HFFc6 (cell line): Measurements from ENCODE around the gene SSPN. TPM values are rescaled to one million over a fixed set of nuclear protein-coding genes. Genes with fewer than 3 reads are reported as not detected.

Experiments used
- DNase-seq: peaks from one replicate; pipeline ENCODE4 v3.0.0-alpha.2; 2018
- H3K27ac Mint-ChIP-seq: 2 replicates; pipeline ENCODE4 v1.8.0; 2020; ENCODE audit warnings: mild to moderate bottlenecking, mixed read lengths
- H3K27me3 Mint-ChIP-seq: 2 replicates; pipeline ENCODE4 v1.8.0; 2021; ENCODE audit warnings: mild to moderate bottlenecking, moderate library complexity, mixed read lengths; ENCODE audit not compliant: insufficient read depth
- H3K36me3 Mint-ChIP-seq: 2 replicates; pipeline ENCODE4 v1.8.0; 2021; ENCODE audit warnings: low read depth, mixed read lengths
- H3K4me1 Mint-ChIP-seq: 2 replicates; pipeline ENCODE4 v1.8.0; 2020; ENCODE audit warnings: low read depth, mixed read lengths
- H3K4me3 Mint-ChIP-seq: 2 replicates; pipeline ENCODE4 v1.8.0; 2020; ENCODE audit warnings: mild to moderate bottlenecking, moderate library complexity, mixed read lengths
- H3K9me3 Mint-ChIP-seq: 2 replicates; pipeline ENCODE4 v1.8.0; 2020; ENCODE audit warnings: mild to moderate bottlenecking, mixed read lengths
- CTCF ChIP-seq: fragments of 200-600 bp; sonication (generic); IDR thresholded peaks from 2 replicates; pipeline ENCODE4 v1.5.0; 2021; ENCODE audit warnings: antibody characterized with exemption, mild to moderate bottlenecking
- total RNA-seq, 6 experiments: library from RNA; stranded (reverse); fragmentation: NEBNext Ultra II Directional; extraction: Animal tissue kit (Norgen Biotek cat#: 25700); gene quantifications; 2 replicates in 1 of 6; 3 replicates in 5 of 6; pipeline ENCODE4 v1.2.3, GENCODE V29; 2021

SSPN gene
- total RNA-seq, 6 experiments from 2014 or later = 10.6 to 17.5 (median 15.4) TPM

- no peak for TF ChIP-seq CTCF
- H3K4me3 Mint-ChIP-seq = no peak overlapping the region
- H3K36me3 Mint-ChIP-seq = no peaks in the 10 kb centered on the region
- H3K9me3 Mint-ChIP-seq = no peaks in the 10 kb centered on the region
- no peak for DNase-seq
- no peaks in the 10 kb centered on the region; the same call in 1 of the 2 replicates for H3K27me3 Mint-ChIP-seq
- no peak overlapping the region for H3K27ac Mint-ChIP-seq
- H3K4me1 Mint-ChIP-seq = no peaks in the 10 kb centered on the region
These were observed 24.4 kb downstream of the SSPN start for GRCh38 chr12:26219736-26220135.

GRCh38 chr12:26224657-26225056 lies 29.3 kb downstream of the SSPN start:
- TF ChIP-seq CTCF = no peak
- Mint-ChIP-seq H3K9me3 (no peaks in the 10 kb centered on the region), H3K4me1 (peaks cover 13% of the 10 kb centered on the region), H3K27me3 (no peaks in the 10 kb centered on the region; the same call in 1 of the 2 replicates), H3K27ac (no peak overlapping the region), H3K4me3 (no peak overlapping the region), H3K36me3 (no peaks in the 10 kb centered on the region)
- DNase-seq = no peak

GRCh38 chr12:26226122-26226521 lies 30.7 kb downstream of the SSPN start:
- Mint-ChIP-seq H3K4me3 (peak overlapping the region; percentile 85), H3K9me3 (no peaks in the 10 kb centered on the region), H3K4me1 (peaks cover 13% of the 10 kb centered on the region), H3K36me3 (no peaks in the 10 kb centered on the region), H3K27me3 (no peaks in the 10 kb centered on the region; the same call in none of the 2 replicates), H3K27ac (no peak overlapping the region)
- no peak for TF ChIP-seq CTCF
- no peak for DNase-seq

GRCh38 chr12:26226629-26227360 lies 31.4 kb downstream of the SSPN start:
- Mint-ChIP-seq H3K27ac (no peak overlapping the region), H3K36me3 (no peaks in the 10 kb centered on the region), H3K27me3 (no peaks in the 10 kb centered on the region; the same call in none of the 2 replicates), H3K4me1 (peaks cover 13% of the 10 kb centered on the region), H3K4me3 (peak overlapping the region; percentile 85), H3K9me3 (no peaks in the 10 kb centered on the region)
- DNase-seq = peak; percentile 0
- TF ChIP-seq CTCF = no peak

GRCh38 chr12:26227361-26227745 lies 32.0 kb downstream of the SSPN start:
- Mint-ChIP-seq H3K9me3 (no peaks in the 10 kb centered on the region), H3K27me3 (no peaks in the 10 kb centered on the region; the same call in none of the 2 replicates), H3K36me3 (no peaks in the 10 kb centered on the region), H3K4me3 (peak overlapping the region; percentile 85), H3K4me1 (peaks cover 13% of the 10 kb centered on the region), H3K27ac (no peak overlapping the region)
- no peak for TF ChIP-seq CTCF
- DNase-seq = no peak
